A673 (cell line): ENCODE results near the gene SLC16A12.

Source experiments
- CTCF ChIP-seq: fragments of 300-800, 200-600 bp; sonication (generic); conservative IDR thresholded peaks from 2 replicates; pipeline ENCODE4 v1.5.1; 2017; ENCODE audit warnings: low read depth, mild to moderate bottlenecking, antibody characterized with exemption, low read length, moderate library complexity, mixed read lengths
- EZH2 ChIP-seq: fragments of 200-600 bp; sonication (generic); IDR thresholded peaks from 2 replicates; pipeline ENCODE4 v1.6.1; 2017; ENCODE audit warnings: borderline replicate concordance, low read depth, mild to moderate bottlenecking, mixed read lengths, antibody characterized with exemption, low read length; ENCODE audit not compliant: poor library complexity, severe bottlenecking

- TF ChIP-seq CTCF (no peak), EZH2 (no peak)
Observed at GRCh38 chr10:89478085-89478738, 57.2 kb downstream of the SLC16A12 start.
